IMR-90 (cell line): Measurements from ENCODE around the gene SRRM3. TPM values are rescaled to one million over a fixed set of nuclear protein-coding genes. Genes with fewer than 3 reads are reported as not detected.
"Not testable (repeated sequence)": the region's sequence is repeated elsewhere in the genome, so short reads cannot be mapped to it uniquely, and the experiment has no call there.

Source experiments
- ATAC-seq: fragments of 200-7000 bp; cut with Tn5 transposase; 2 replicates; pipeline ENCODE4 v1.9.1; 2020; ENCODE audit warnings: low read depth, mild to moderate bottlenecking, moderate library complexity
- BruUV-seq: library from RNA; stranded (reverse); fragments of 400-500 nt; replicated peaks from 2 replicates; lab custom pipeline; 2021; lab: Mats Ljungman, UMichigan
- CTCF ChIA-PET: fragments of 300-600 bp; formaldehyde crosslinking; extraction: SDS; loops from one replicate; lab custom pipeline; 2021; ENCODE audit warnings: antibody characterized with exemption; lab: Yijun Ruan, JAX
- POLR2A ChIA-PET: fragments of 300-600 bp; sonication (Branson Sonifier 250); formaldehyde crosslinking; loops from one replicate; lab custom pipeline; 2022; ENCODE audit warnings: antibody characterized with exemption; ENCODE audit not compliant: unreplicated experiment; lab: Charles Lee
- DNase-seq: peaks from one replicate; pipeline ENCODE4 v3.0.0; 2013
- H2AFZ ChIP-seq: replicated peaks from 2 replicates; pipeline ENCODE3; 2013; ENCODE audit warnings: low read length, mild to moderate bottlenecking; ENCODE audit not compliant: poor library complexity
- H2AK5ac ChIP-seq: 2 replicates; pipeline ENCODE4 v1.6.1; 2013; ENCODE audit warnings: low read depth, low read length, inconsistent platforms
- H2AK9ac ChIP-seq: replicated peaks from 2 replicates; pipeline ENCODE3; 2013; ENCODE audit warnings: mild to moderate bottlenecking, low read depth, low read length, moderate library complexity; ENCODE audit not compliant: poor library complexity
- H2BK120ac ChIP-seq: 2 replicates; pipeline ENCODE4 v1.6.1; 2013; ENCODE audit warnings: low read depth, low read length, inconsistent platforms
- H2BK15ac ChIP-seq: 3 replicates; pipeline ENCODE4 v1.6.1; 2013; ENCODE audit warnings: low read depth, low read length, inconsistent platforms
- H2BK20ac ChIP-seq: 2 replicates; pipeline ENCODE4 v1.6.1; 2013; ENCODE audit warnings: low read depth, mild to moderate bottlenecking, inconsistent platforms, low read length, moderate library complexity
- H2BK5ac ChIP-seq: 2 replicates; pipeline ENCODE4 v1.6.1; 2013; ENCODE audit warnings: mild to moderate bottlenecking, low read depth, low read length, inconsistent platforms; ENCODE audit not compliant: poor library complexity, severe bottlenecking
- H3K14ac ChIP-seq: replicated peaks from 2 replicates; pipeline ENCODE4 v1.6.1; 2013; ENCODE audit warnings: low read depth, low read length, inconsistent platforms
- H3K18ac ChIP-seq: 2 replicates; pipeline ENCODE4 v1.6.1; 2013; ENCODE audit warnings: low read depth, low read length, control low read depth
- H3K23ac ChIP-seq: 2 replicates; pipeline ENCODE4 v1.6.1; 2013; ENCODE audit warnings: low read depth, low read length, inconsistent platforms
- H3K27ac ChIP-seq: 2 replicates; pipeline ENCODE4 v1.5.1; 2013; ENCODE audit warnings: mild to moderate bottlenecking, control low read depth, low read length; ENCODE audit not compliant: insufficient read depth
- H3K27me3 ChIP-seq: 2 replicates; pipeline ENCODE4 v1.6.1; 2013; ENCODE audit warnings: low read length; ENCODE audit not compliant: control insufficient read depth, insufficient read depth
- H3K36me3 ChIP-seq: 2 replicates; pipeline ENCODE4 v1.6.1; 2013; ENCODE audit warnings: low read length, mixed read lengths; ENCODE audit not compliant: control insufficient read depth, insufficient read depth
- H3K4ac ChIP-seq: 2 replicates; pipeline ENCODE4 v1.6.1; 2013; ENCODE audit warnings: low read depth, low read length, inconsistent platforms
- H3K4me1 ChIP-seq: 2 replicates; pipeline ENCODE4 v1.6.1; 2013; ENCODE audit warnings: low read length, mixed read lengths; ENCODE audit not compliant: control insufficient read depth, insufficient read depth
- H3K4me2 ChIP-seq: 2 replicates; pipeline ENCODE4 v1.6.1; 2013; ENCODE audit warnings: low read depth, mild to moderate bottlenecking, control low read depth, low read length, moderate library complexity
- H3K4me3 ChIP-seq: 2 replicates; pipeline ENCODE4 v1.5.1; 2013; ENCODE audit warnings: low read depth, mild to moderate bottlenecking, control low read depth, low read length, moderate library complexity; ENCODE audit not compliant: insufficient read depth
- H3K56ac ChIP-seq: 2 replicates; pipeline ENCODE4 v1.6.1; 2013; ENCODE audit warnings: low read length, inconsistent platforms; ENCODE audit not compliant: insufficient read depth; ENCODE audit errors: extremely low read depth
- H3K79me1 ChIP-seq, 2 experiments: 2 replicates each; pipeline ENCODE4 v1.6.1; 2013; ENCODE audit warnings: low read length in 2 of 2, inconsistent platforms in 1 of 2, low read depth in 1 of 2
- H3K9ac ChIP-seq: 2 replicates; pipeline ENCODE4 v1.6.1; 2013; ENCODE audit warnings: low read depth, low read length, control low read depth
- H3K9me1 ChIP-seq: 2 replicates; pipeline ENCODE4 v1.6.1; 2013; ENCODE audit warnings: low read length, inconsistent platforms; ENCODE audit not compliant: insufficient read depth
- H3K9me3 ChIP-seq: 2 replicates; pipeline ENCODE4 v1.6.1; 2013; ENCODE audit warnings: low read length; ENCODE audit not compliant: control insufficient read depth, insufficient read depth
- H4K20me1 ChIP-seq: 2 replicates; pipeline ENCODE4 v1.6.1; 2013; ENCODE audit warnings: low read length, inconsistent platforms; ENCODE audit not compliant: insufficient read depth
- H4K5ac ChIP-seq: 2 replicates; pipeline ENCODE4 v1.6.1; 2013; ENCODE audit warnings: mild to moderate bottlenecking, low read depth, low read length, control low read depth
- H4K8ac ChIP-seq, 2 experiments: 2 replicates each; pipeline ENCODE4 v1.6.1; 2013; ENCODE audit warnings: low read depth in 2 of 2, low read length in 2 of 2, control low read depth in 1 of 2, inconsistent platforms in 1 of 2
- H4K91ac ChIP-seq: 2 replicates; pipeline ENCODE4 v1.6.1; 2013; ENCODE audit warnings: low read depth, low read length, inconsistent platforms; ENCODE audit not compliant: insufficient read depth
- WGBS, 2 experiments: methylation state at CpG; one replicate each; pipeline versions ENCODE4 v1.1.5 to v1.1.7; 2013; ENCODE audit warnings: missing lambda C conversion rate in 2 of 2; ENCODE audit not compliant: insufficient read length in 1 of 2; ENCODE audit errors: extremely low coverage in 2 of 2; 5-methylcytosine and 5-hydroxymethylcytosine counted together
- dilution Hi-C: fragments of 300-500 bp; cut with HindIII; formaldehyde crosslinking; loops from one replicate; pipeline ENCODE4 v1.14.3; 2018; ENCODE audit warnings: low sequenced_read_pairs; ENCODE audit not compliant: unreplicated experiment
- in situ Hi-C: fragments of 300-500 bp; cut with MboI; formaldehyde crosslinking; loops from 3 replicates; pipeline ENCODE4 v1.14.3; 2019; ENCODE audit warnings: low sequenced_read_pairs, inconsistent platforms, mixed read lengths
- intact Hi-C: fragments of 100-400 bp; cut with micrococcal nuclease; formaldehyde crosslinking; loops from 2 replicates; pipeline ENCODE4 v1.10.0; 2022
- polyA plus RNA-seq, 3 experiments: library from polyadenylated mRNA; depleted of rRNA; stranded (reverse); fragments of >200 nt; gene quantifications; 2 replicates each; pipeline ENCODE4 v1.2.3, GENCODE V29; 2012; ENCODE audit warnings: low replicate concordance in 1 of 3
- total RNA-seq: library from RNA; depleted of rRNA; stranded (reverse); fragments of >200 nt; gene quantifications from 2 replicates; pipeline ENCODE4 v1.2.3, GENCODE V29; 2012

SRRM3 gene
- total and polyA plus RNA-seq, 2 of the 4 experiments (the other 2 are of a cell fraction) = 0.18 to 2.5 TPM

DNA sequence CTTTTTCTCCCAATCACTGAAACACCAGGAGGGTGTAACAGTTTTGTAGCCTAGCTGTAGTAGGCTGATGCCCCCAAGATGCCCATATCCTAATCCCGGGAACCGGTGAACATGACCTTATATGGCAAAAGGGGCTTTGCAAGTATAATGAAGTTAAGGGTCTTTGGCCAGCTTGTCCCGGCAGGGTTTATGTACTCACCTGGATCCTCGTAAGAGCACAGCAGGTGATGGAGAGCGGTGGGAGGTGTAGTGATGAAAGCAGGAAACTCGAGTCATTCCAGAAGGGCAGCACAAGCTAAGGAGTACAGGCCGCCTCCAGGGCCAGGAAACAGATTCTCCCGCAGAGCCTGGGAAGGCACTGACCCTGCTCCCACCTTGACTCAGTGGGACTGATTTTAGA is 37.9 kb upstream of the SRRM3 start:
- CTCF ChIA-PET, H2AK9ac ChIP-seq, H3K79me1 ChIP-seq, H3K23ac ChIP-seq, H3K27ac ChIP-seq, H4K8ac ChIP-seq, H3K27me3 ChIP-seq, H3K4me1 ChIP-seq, DNase-seq, H2AFZ ChIP-seq, H4K5ac ChIP-seq, dilution Hi-C loops, H2BK20ac ChIP-seq, H3K9ac ChIP-seq, H3K4me2 ChIP-seq, H2AK5ac ChIP-seq, H4K20me1 ChIP-seq, H3K36me3 ChIP-seq, H3K14ac ChIP-seq, H3K9me3 ChIP-seq, H3K9me1 ChIP-seq, POLR2A ChIA-PET, H3K4ac ChIP-seq, intact Hi-C loops, H2BK120ac ChIP-seq, ATAC-seq, H2BK15ac ChIP-seq, BruUV-seq, H3K18ac ChIP-seq, H4K91ac ChIP-seq, H3K56ac ChIP-seq, H3K4me3 ChIP-seq, H2BK5ac ChIP-seq, in situ Hi-C loops: not testable (repeated sequence)
- 53% methylated on average over 3 of the region's 8 CpGs; no CpG with 5 or more reads in 1 of the 2 experiments for WGBS, 2 experiments
